HG02973 (cell line): Measurements from ENCODE around the gene SLC12A7.
"Not testable (repeated sequence)": the region's sequence is repeated elsewhere in the genome, so short reads cannot be mapped to it uniquely, and the experiment has no call there.

Experiments
- ATAC-seq: cut with Tn5 transposase; IDR thresholded peaks from one replicate; pipeline ENCODE4 v1.9.1; 2021; ENCODE audit warnings: moderate library complexity; ENCODE audit not compliant: unreplicated experiment

Gene SLC12A7

DNA sequence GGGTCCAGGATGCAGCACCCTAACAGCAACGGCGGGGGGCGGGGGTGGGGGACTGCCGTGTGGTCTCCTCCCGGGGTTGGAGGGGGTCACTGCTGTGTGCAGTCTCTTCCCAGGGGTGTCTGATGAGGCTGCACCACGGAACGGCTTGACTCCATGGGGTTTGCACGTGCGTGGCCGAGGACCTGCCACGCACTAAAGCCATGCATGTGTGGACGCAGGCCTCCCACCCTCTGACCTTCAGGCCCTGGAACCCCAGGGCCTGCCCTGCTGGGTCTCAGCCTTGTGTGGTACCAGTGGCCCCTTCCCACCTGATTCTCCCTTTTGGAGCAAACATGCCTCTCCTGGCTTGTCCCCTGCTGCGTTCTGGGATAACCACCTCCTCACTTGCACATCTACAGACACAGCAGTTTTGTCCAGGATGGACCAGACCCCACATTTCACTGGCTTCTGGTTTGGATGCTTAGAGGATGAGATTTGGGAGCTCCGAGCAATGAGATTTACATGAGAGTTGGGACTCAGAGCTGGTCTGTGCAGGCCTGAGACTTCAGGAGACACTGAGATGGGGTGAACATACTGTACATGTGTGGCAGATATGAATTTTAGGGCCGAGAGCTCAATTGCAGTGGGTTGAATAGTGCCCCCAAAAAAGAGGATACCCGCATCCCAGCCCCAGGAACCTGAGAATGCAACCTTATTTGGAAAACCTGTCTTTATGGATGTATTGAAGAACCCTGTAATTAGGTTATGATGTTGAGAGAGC is 45.8 kb downstream of the SLC12A7 start:
- no peak for ATAC-seq

GRCh38 chr5:1065143-1065750 is 46.6 kb downstream of the SLC12A7 start:
- ATAC-seq = no peak

GRCh38 chr5:1064383-1065142 is 47.3 kb downstream of the SLC12A7 start:
- no peak for ATAC-seq

DNA sequence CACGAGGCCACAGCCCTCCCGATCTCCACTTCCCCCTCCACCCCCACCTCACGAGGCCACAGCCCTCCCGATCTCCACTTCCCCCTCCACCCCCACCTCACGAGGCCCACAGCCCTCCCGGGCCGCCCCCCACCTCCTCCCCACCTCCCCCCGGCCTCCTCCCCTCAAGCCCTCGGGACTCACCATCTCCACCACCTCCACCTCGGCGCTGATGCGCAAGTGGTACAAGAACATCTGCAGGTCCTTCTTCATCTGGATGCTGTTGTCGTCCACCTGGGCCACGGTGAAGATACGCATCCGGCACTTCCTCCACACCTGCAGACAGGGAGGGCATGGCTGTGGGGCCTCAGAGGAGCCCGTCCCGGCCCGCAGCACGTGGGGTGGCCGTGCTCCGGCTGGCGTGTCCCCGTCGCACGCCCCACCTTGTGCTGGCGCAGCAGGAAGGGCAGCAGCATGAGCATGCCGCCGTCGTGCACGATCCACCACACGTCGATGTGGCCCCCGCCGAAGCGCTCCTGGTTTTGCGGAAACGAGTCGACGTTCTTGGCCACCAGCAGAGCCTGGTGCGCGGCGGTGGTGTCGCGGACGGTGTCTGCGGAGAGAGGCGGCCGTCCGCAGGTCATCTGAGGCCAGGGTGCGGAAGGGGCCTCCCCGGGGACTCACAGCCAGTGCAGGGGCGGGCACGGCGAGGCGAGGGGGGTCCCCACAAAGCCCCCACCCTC is 48.0 kb downstream of the SLC12A7 start:
- ATAC-seq = no peak

- ATAC-seq = no peak
Measured at GRCh38 chr5:1062761-1063568, 48.9 kb downstream of the SLC12A7 start.

DNA sequence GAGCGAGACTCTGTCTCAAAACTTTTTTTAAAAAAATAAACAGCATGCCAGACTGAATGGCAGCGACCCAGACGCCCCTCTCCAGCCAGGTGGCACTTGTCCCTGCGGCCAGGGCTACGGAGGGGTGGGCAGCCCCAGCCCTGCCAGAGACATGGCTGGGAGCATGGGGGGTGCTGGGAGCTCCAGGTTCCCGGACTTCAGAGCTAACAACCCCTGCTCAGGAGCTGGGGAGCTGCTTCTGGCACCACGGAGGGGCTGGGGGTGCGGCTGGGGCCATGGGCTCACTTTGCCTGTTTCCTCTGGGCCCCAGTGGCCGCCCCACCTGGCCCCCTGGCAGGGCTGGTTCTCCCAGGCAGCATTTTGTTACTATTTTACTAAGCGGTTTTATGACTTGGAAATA is 49.9 kb downstream of the SLC12A7 start:
- no peak for ATAC-seq

DNA sequence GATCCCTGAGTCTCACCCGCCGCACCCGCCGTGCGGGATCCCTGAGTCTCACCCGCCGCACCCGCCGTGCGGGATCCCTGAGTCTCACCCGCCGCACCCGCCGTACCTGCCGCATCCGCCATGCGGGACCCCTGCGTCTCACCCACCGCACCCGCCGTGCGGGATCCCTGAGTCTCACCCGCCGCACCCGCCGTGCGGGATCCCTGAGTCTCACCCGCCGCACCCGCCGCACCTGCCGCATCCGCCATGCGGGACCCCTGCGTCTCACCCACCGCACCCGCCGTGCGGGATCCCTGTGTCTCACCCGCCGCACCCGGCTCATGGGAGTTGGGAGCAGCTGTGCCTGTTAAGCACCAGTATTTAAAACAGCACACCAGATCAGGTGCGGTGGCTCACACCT is 50.6 kb downstream of the SLC12A7 start:
- not testable (repeated sequence) for ATAC-seq

DNA sequence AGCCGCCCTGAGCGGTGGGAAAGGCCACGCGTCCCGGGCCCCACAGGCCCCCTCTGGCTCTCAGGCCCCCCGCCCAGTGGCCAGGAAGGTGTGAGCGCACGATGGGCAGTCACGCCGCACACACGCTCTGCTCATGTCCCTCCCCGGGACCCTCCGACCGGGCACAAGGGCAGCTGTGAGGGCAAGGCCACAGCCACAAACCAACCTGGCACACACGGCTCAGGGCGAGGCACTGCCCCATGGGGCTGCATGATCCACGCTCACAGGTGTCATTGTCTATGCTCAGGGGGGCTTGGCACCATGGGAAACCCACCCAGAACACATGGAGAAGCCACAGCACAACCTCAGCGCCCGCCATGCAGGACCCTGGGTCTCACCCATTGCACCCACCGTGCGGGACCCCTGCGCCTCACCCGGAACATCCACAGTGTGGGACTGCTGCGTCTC is 51.3 kb downstream of the SLC12A7 start:
- ATAC-seq = no peak

GRCh38 chr5:1059884-1060263 is 52.0 kb downstream of the SLC12A7 start:
- no peak for ATAC-seq

- ATAC-seq = no peak
Measured at GRCh38 chr5:1058988-1059883, 52.6 kb downstream of the SLC12A7 start.

DNA sequence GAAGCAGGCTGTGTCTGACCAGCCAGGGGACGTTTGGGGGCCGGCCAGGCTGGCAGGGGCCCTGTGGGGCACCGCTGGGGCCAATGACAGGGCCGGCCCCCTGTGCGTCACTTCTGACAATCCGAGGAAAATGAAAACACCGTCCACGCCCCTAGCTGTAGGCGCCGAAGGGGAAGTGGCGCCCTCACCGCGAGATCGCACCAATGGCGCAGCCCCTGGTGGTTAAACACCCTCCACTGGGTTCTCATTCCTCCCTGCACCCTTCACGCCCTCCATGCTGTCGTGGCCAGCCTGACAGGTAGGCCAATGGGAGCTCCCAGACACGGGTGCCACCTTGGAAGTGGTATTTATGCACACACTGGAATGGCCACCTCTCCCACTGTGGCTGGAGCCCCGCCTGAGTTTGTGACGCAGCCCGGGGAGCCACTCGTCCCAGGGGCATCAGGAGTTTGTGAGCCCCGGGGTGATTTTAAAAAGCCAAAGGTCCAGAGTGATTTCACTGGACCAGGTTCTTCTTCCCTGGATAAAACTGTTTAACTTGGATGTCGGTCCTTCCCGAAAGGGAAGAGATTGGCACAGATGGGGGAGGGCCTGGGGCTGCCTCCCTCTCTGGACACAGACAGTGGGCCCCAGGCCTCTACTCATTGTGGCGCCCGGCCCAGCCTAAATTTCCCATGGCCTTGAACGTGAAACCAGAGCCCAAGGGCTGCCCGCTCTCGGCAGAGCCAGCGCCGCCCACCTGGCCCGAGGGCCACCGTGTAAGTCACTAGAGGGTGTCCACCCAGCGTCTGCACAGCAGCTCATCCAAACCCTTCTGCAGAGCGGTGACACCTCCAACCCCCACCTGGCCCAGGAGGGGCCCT is 53.5 kb downstream of the SLC12A7 start:
- ATAC-seq = no peak

GRCh38 chr5:1057485-1058082 is 54.3 kb downstream of the SLC12A7 start:
- ATAC-seq = no peak

DNA sequence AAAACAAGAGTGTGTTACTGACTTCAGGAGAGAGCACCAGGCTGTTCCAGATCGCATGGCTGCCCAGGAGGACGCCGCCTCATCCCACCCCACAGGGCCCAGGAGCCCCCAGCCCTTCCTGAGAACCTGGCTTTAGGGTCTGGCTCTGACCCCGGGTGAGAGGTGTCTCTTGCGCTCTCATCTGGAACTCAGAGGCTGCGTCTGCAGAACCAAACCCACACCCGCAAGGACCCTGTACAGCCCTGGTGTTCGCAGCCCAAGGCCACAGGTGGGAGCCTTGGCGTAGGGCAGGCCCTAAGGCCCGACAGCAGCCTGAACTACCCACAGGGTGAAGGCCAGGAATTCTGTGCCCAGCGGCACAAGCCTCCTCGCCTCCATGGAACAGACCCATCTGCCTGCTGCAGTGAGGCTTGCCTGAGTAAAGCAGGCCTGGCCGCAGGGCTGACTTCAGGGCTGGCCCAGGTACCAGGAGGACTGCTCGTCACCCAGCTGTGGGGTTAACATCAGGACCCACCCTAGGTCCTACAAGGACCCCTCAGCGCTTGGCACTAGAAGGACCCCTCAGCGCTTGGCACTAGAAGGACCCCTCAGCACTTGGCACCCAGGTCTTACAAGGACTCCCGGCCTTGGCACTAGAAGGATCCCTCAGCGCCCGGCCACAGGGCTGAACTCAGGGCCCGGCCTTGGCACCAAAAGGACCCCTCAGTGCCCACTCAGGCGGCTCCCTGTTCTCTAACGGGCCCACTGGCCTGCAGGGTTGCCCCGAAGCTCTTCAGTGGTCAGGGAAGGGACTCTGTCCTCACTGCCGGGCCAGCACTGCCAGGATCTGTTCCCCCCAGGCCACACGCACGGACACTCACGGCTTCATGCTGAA is 55.0 kb downstream of the SLC12A7 start:
- no peak for ATAC-seq

- no peak for ATAC-seq
Measured at GRCh38 chr5:1055896-1056610, 55.8 kb downstream of the SLC12A7 start.

DNA sequence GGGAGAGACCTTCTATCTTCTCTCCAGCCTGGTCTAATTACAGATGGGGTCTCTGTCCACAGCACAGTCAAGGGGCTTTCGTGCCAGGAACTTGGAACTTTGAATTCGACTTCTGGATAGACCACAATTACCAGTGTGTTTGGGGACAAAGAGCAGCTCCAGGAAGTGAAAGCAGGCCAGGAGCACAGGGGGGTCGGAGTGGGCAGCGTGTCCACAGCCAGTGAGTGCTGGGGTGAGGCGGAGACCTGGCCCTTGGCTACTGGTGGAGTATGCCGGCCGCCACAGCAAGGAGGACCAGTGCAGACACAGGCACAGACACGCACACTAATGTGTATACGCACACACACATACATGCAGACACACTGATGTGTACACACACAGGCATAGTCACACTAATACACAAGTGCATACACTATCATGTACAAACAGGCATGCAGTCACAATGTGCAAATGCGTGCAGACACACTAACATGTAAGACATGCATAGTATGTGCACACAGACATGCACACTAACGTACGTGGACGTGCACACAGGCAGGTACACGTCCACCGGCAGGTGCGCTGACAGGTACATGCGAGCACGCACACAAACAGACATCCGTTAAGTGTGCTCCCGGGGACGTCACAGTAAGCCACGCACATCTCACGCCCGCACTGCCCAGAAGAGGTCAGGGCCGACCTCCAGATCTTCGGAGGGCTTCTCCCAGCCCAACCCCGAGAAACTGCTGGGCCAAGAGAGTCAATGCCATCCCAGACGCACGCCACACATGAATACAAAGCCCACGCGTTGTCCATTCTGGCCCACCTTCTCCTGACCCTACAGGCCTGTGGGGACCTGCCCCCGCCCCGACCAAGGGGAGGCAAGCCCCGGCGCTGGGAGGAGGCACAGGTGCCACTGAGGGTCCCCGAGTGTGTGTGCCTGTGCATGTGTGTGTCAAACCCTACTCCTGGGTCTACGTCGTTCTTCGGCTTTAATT is 56.8 kb downstream of the SLC12A7 start:
- no peak for ATAC-seq
